Inflammatory macrophage treated with lipopolysaccharide for 1 hour (primary cell): ENCODE measurements around the gene DNAH17.

Source experiments
- DNase-seq, 2 donors: peaks; one replicate each; pipeline ENCODE4 v3.0.0-alpha.2; 2020 to 2022

The DNAH17 gene

GRCh38 chr17:78544881-78545755 is 32.1 kb downstream of the DNAH17 start:
- DNase-seq: no peak

GRCh38 chr17:78541488-78542206 is 35.5 kb downstream of the DNAH17 start:
- peak; percentile 76 to 90 for DNase-seq

GRCh38 chr17:78539781-78540180 is 37.4 kb downstream of the DNAH17 start:
- DNase-seq: no peak

GRCh38 chr17:78538033-78538776 is 39.0 kb downstream of the DNAH17 start:
- no peak for DNase-seq

- DNase-seq: no peak
Observed at GRCh38 chr17:78537217-78537860, 39.9 kb downstream of the DNAH17 start.

- DNase-seq: no peak
Observed at GRCh38 chr17:78535273-78536197, 41.7 kb downstream of the DNAH17 start.

- no peak for DNase-seq
Observed at GRCh38 chr17:78534492-78535272, 42.5 kb downstream of the DNAH17 start.

- DNase-seq: peak; percentile 72
Observed at GRCh38 chr17:78532922-78533640, 44.1 kb downstream of the DNAH17 start.

- no peak for DNase-seq
Observed at GRCh38 chr17:78532311-78532710, 44.9 kb downstream of the DNAH17 start.

- DNase-seq: no peak
Observed at GRCh38 chr17:78530675-78531074, 46.5 kb downstream of the DNAH17 start.

- no peak for DNase-seq
Observed at GRCh38 chr17:78529871-78530670, 47.1 kb downstream of the DNAH17 start.

- DNase-seq: no peak
Observed at GRCh38 chr17:78529251-78529650, 47.9 kb downstream of the DNAH17 start.

GRCh38 chr17:78528541-78528940 is 48.7 kb downstream of the DNAH17 start:
- DNase-seq: no peak

- DNase-seq: no peak
Observed at GRCh38 chr17:78527345-78527744, 49.9 kb downstream of the DNAH17 start.

GRCh38 chr17:78526231-78527025 is 50.8 kb downstream of the DNAH17 start:
- DNase-seq: no peak

GRCh38 chr17:78525511-78526160 is 51.6 kb downstream of the DNAH17 start:
- DNase-seq: no peak

GRCh38 chr17:78524870-78525510 is 52.2 kb downstream of the DNAH17 start:
- no peak for DNase-seq
